Measurements from ENCODE around the gene CDH13. TPM values are rescaled to one million over a fixed set of nuclear protein-coding genes. Genes with fewer than 3 reads are reported as not detected.

The CDH13 gene
- total and polyA plus RNA-seq, 2 of the 8 experiments (the other 6 are each of a cell fraction or from before 2014, with no cell fraction given), result 2.3 to 2.4 TPM

DNA sequence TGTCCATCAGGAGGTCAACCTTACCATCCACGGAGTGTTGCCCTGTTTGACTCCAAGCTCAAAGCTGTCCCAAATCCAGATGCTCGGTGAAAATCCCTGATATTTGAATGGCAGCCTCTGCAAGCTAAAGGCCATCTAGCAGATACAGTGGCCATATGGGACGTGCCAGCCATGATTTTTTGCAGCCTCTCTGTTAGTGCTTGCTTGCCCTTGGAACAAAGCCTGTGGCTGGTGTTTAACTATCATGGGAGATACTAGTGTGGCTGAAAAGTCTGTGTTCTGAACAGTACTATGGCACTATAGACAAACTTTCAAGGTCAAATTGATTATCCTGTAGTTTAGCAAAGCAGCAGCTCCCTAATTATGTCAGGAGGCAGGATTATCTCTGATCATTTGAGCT, 214.3 kb downstream of the CDH13 start (continued):
- TF ChIP-seq, protein P1, sequence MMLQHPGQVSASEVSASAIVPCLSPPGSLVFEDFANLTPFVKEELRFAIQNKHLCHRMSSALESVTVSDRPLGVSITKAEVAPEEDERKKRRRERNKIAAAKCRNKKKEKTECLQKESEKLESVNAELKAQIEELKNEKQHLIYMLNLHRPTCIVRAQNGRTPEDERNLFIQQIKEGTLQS (IDR thresholded peaks at IDR 0.05; ENCODE audit: insufficient read depth, low read depth, low read length), result no peak
